ENCODE measurements around the gene ZBTB16. TPM values are rescaled to one million over a fixed set of nuclear protein-coding genes. Genes with fewer than 3 reads are reported as not detected.

ZBTB16 gene
- total RNA-seq, 1 donor from 2014 or later: 39.4 TPM

DNA sequence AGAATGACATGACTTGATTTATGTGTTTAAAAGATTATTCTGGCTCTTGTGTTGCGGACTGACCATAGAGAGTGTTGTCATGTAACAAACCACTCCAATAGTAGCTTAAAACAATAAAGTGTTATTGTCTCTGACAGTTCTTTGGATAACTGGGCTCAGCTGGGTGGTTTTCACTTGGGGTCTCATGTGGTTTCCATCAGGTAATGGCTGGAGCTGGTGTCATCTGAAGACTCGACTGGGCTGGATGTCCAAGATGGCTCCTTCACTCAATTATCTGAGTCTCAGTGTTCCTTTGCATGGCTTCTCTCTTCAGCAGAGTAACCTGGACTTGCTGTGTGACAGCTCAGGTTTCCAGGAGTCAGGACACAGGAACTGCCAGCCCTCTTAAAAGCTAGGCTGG is 132.4 kb downstream of the ZBTB16 start:
- TF ChIP-seq, protein P1, sequence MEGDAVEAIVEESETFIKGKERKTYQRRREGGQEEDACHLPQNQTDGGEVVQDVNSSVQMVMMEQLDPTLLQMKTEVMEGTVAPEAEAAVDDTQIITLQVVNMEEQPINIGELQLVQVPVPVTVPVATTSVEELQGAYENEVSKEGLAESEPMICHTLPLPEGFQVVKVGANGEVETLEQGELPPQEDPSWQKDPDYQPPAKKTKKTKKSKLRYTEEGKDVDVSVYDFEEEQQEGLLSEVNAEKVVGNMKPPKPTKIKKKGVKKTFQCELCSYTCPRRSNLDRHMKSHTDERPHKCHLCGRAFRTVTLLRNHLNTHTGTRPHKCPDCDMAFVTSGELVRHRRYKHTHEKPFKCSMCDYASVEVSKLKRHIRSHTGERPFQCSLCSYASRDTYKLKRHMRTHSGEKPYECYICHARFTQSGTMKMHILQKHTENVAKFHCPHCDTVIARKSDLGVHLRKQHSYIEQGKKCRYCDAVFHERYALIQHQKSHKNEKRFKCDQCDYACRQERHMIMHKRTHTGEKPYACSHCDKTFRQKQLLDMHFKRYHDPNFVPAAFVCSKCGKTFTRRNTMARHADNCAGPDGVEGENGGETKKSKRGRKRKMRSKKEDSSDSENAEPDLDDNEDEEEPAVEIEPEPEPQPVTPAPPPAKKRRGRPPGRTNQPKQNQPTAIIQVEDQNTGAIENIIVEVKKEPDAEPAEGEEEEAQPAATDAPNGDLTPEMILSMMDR (conservative IDR thresholded peaks at IDR 0.05): no peak
- peaks cover 41% of the 10 kb centered on the region for H3K4me1 Mint-ChIP-seq
- H3K4me3 Mint-ChIP-seq: no peak overlapping the region
- no peaks in the 10 kb centered on the region for H3K27me3 Mint-ChIP-seq (ENCODE audit: low read depth)
- DNase-seq (ENCODE audit: low read depth, low spot score): no peak
- peaks cover 11% of the 10 kb centered on the region for H3K9me3 Mint-ChIP-seq
- peaks cover 28% of the 10 kb centered on the region for H3K36me3 Mint-ChIP-seq (ENCODE audit: low read depth)
- H3K27ac Mint-ChIP-seq (ENCODE audit: unreplicated experiment): no peak overlapping the region

DNA sequence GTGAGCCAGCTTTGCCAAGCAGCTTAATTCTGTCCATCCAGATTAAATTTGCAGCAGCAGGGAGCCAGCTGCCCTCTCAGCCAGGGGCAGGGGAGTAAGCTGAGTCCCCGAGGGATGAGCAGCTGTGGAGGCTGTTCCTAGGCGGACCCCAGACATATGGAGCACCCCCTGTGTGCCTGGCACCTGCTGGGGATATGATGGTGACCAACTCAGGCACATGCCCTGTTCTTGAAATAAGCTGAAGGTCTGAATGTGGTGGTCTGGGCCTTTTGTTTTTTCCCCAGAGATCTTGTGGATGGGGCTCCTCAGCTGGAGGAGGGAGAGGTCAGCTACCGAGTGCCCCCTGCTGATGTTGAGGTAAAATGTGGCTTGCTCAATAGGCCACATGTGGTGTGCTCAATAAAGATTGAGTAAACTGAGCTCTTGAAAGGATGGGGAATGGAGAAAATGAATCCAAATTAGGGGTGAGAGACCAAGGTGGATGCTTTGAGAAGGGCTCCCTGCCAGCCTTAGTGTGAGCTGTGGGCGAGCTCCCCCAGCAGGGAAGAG is 133.4 kb downstream of the ZBTB16 start:
- H3K27me3 Mint-ChIP-seq (ENCODE audit: low read depth): no peaks in the 10 kb centered on the region
- H3K27ac Mint-ChIP-seq (ENCODE audit: unreplicated experiment): peak overlapping the region; percentile 79
- peaks cover 50% of the 10 kb centered on the region for H3K4me1 Mint-ChIP-seq
- no peak for DNase-seq (ENCODE audit: low read depth, low spot score)
- H3K9me3 Mint-ChIP-seq: peaks cover 11% of the 10 kb centered on the region
- H3K36me3 Mint-ChIP-seq (ENCODE audit: low read depth): peaks cover 20% of the 10 kb centered on the region
- TF ChIP-seq, protein P1 (conservative IDR thresholded peaks at IDR 0.05): no peak
- H3K4me3 Mint-ChIP-seq: no peak overlapping the region

DNA sequence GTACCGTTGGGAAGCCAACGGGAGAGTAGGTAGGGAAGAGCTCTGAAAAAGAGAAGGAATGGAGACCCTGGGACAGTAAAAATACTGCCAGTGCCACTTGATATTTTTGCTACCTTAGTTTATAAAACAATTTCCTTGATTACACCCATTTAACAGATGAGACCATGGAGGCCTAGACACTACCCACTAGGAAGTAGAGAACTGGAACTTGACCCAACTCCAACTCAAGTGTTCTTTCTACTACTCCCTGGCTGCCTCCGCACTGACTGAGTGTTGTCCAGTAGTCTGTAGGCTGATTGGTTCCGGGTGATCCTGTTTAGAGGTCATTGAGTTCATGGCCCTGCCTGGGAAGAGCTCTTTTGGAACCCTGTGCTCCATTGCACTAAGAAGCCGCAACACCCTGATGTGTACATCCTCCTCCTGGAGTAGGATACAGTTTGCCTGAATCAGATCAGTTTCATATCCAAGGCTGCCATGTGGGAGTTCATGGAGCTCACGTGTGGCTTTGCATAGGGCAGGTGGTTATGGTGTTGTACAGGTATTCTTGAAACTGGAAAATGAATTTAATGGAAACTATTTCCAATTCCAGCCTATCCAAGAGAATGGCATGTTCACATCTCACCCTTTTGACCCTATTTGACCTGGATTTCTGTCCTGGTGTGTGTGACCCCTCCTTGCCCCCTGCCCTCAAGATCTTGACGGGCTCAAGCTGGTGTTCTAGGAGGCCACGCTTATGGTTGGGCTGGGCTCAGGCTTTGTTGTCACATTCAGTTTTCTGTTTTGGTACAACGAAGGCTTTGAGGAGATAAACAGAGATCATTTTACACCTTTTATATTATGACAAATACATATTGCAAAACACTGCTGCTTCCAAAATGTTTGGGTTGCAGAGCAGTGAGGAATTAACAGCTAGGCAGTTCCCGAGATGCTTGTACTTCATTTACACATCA is 134.5 kb downstream of the ZBTB16 start:
- no peak for DNase-seq (ENCODE audit: low read depth, low spot score)
- H3K36me3 Mint-ChIP-seq (ENCODE audit: low read depth): peaks cover 17% of the 10 kb centered on the region
- H3K9me3 Mint-ChIP-seq: peaks cover 11% of the 10 kb centered on the region
- peaks cover 60% of the 10 kb centered on the region for H3K4me1 Mint-ChIP-seq
- no peaks in the 10 kb centered on the region for H3K27me3 Mint-ChIP-seq (ENCODE audit: low read depth)
- H3K4me3 Mint-ChIP-seq: no peak overlapping the region
- TF ChIP-seq, protein P1 (conservative IDR thresholded peaks at IDR 0.05): no peak
- H3K27ac Mint-ChIP-seq (ENCODE audit: unreplicated experiment): no peak overlapping the region

DNA sequence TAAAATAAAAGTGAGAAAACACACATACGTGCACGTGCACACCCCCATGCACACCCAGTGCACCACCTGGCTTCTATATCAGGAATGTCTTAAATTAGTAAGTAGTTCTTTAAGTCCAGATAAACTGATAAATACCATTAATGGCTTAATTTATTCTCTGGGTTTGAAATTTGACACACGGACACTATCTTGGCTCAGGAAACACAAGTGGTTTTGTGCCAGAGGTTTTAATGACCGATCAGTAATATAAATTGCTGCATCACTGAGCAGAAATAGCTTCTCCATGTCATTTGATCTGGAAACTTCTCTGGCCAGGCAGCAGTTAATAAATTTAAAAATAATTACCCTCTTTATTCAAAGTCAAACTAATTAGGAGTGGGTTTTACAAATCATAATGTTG is 135.2 kb downstream of the ZBTB16 start:
- no peaks in the 10 kb centered on the region for H3K27me3 Mint-ChIP-seq (ENCODE audit: low read depth)
- H3K9me3 Mint-ChIP-seq: peaks cover 11% of the 10 kb centered on the region
- no peak overlapping the region for H3K4me3 Mint-ChIP-seq
- H3K4me1 Mint-ChIP-seq: peaks cover 60% of the 10 kb centered on the region
- no peak overlapping the region for H3K27ac Mint-ChIP-seq (ENCODE audit: unreplicated experiment)
- H3K36me3 Mint-ChIP-seq (ENCODE audit: low read depth): peaks cover 17% of the 10 kb centered on the region
- TF ChIP-seq, protein P1 (conservative IDR thresholded peaks at IDR 0.05): no peak
- DNase-seq (ENCODE audit: low read depth, low spot score): no peak

DNA sequence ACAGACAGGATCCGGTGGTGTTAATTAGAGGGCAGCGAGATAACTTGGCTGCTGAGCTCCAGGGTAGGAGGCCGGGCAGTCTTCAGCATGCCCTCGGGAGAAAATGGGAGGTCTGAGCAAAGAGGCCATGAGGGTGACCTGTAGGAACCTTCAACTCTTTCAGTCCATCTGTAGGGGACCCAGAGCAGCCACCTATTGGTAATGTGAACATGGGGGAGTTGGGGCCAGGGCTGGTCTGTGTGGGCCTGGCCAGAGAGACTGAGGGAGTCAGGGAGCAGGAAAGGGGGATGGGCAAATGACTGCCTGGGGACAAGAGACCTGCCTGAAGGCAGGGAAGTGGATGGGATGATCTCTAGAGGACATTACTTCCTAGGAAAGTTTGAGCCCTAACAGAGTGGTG is 135.6 kb downstream of the ZBTB16 start:
- H3K27me3 Mint-ChIP-seq (ENCODE audit: low read depth): no peaks in the 10 kb centered on the region
- peaks cover 61% of the 10 kb centered on the region for H3K4me1 Mint-ChIP-seq
- TF ChIP-seq, protein P1 (conservative IDR thresholded peaks at IDR 0.05): no peak
- H3K9me3 Mint-ChIP-seq: peaks cover 7% of the 10 kb centered on the region
- no peak for DNase-seq (ENCODE audit: low read depth, low spot score)
- peaks cover 13% of the 10 kb centered on the region for H3K36me3 Mint-ChIP-seq (ENCODE audit: low read depth)
- H3K27ac Mint-ChIP-seq (ENCODE audit: unreplicated experiment): peak overlapping the region; percentile 53
- H3K4me3 Mint-ChIP-seq: no peak overlapping the region
